ENCODE measurements around the gene CLASP1.

The CLASP1 gene

GRCh38 chr2:121472470-121472993 is 176.7 kb downstream of the CLASP1 start:
- intact Hi-C loops (cut with DNase I; ENCODE audit: low total_unique reads) = no loop called here
- H3K36me3 ChIP-seq = peaks cover 22 to 28% (median 23%) of the 10 kb centered on the region in 3 donors

DNA sequence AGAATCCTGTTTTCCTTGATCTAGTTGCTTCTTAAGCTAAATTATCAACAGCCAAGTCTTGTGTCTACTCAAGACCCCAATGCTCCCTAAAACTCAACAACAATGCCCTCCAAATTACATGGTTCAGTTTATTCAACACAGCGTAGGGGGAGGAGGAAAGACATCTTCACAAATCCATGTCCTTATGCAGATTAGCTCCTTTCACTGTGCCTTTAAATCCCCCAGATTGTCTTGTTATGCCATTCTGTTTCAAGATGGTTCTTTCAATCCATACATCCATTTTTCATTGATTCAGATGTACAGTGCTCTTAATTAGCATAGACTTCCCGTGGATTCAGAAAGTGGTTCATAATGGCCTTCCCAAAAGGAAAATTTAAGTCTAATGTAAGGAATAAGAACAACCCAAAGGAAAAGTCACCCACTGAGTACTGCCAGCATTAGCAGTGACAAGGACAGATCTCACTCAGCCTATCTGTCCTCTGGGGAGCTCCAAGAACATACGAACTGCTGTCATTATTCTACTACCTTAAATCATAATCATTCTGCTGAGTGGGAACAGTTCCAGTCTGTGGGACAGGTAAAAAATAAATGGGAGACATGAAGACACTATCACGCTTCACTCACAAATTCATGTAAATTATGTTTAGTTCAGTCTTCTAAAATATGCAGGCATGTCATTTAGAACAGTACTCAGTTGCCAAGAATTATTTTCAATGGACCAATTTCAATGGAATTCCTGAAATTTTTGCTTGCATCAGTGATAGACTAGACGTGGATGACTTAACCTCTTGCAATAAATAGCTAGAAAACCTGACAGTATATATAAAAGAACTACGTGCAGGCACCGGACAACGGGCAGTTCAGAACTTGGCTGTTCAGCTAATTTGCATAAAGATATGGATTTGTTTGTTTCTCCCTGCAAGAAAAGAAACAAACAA is 177.5 kb downstream of the CLASP1 start:
- TF ChIP-seq, protein P1, sequence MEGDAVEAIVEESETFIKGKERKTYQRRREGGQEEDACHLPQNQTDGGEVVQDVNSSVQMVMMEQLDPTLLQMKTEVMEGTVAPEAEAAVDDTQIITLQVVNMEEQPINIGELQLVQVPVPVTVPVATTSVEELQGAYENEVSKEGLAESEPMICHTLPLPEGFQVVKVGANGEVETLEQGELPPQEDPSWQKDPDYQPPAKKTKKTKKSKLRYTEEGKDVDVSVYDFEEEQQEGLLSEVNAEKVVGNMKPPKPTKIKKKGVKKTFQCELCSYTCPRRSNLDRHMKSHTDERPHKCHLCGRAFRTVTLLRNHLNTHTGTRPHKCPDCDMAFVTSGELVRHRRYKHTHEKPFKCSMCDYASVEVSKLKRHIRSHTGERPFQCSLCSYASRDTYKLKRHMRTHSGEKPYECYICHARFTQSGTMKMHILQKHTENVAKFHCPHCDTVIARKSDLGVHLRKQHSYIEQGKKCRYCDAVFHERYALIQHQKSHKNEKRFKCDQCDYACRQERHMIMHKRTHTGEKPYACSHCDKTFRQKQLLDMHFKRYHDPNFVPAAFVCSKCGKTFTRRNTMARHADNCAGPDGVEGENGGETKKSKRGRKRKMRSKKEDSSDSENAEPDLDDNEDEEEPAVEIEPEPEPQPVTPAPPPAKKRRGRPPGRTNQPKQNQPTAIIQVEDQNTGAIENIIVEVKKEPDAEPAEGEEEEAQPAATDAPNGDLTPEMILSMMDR (IDR thresholded peaks at IDR 0.05) = no peak
- intact Hi-C loops (cut with DNase I; ENCODE audit: low total_unique reads) = no loop called here
- no peak for DNase-seq
- Histone ChIP-seq H3K27ac (no peak overlapping the region), H3K4me1 (peaks cover 0 to 20% (median 9%) of the 10 kb centered on the region in 4 donors), H3K27me3 (no peaks in the 10 kb centered on the region), H3K4me3 (no peak overlapping the region), H3K9me3 (no peaks in the 10 kb centered on the region), H3K36me3 (peaks cover 29 to 35% (median 31%) of the 10 kb centered on the region in 3 donors)

More at GRCh38 chr2:121472470-121472993, 176.7 kb downstream of the CLASP1 start:
- TF ChIP-seq, protein P1 (IDR thresholded peaks at IDR 0.05) = no peak
- Histone ChIP-seq H3K9me3 (no peaks in the 10 kb centered on the region), H3K27ac (no peak overlapping the region), H3K27me3 (no peaks in the 10 kb centered on the region), H3K4me1 (peaks cover 0 to 20% (median 10%) of the 10 kb centered on the region in 4 donors), H3K4me3 (no peak overlapping the region)
- no peak for DNase-seq

DNA sequence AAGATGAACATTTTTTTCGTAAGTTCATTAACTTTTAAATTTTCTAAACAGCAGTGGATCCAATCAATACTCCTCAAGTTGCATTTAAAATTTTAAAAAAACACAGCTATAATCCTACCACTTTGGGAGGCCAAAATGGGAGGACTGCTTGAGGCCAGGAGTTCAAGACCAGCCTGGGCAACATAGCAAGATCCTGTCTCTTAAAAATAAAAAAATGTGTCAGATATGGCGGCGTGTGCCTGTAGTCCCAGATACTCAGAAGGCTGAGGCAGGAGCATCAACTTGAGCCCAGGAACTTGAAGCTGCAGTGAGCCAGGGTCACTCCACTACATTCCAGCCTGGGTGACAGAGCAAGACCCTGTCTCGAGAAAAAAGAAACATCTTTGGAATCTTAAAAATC is 178.3 kb downstream of the CLASP1 start:
- intact Hi-C loops (cut with DNase I; ENCODE audit: low total_unique reads) = no loop called here
- DNase-seq = no peak
- no peak overlapping the region for H3K27ac ChIP-seq
- TF ChIP-seq, protein P1 (IDR thresholded peaks at IDR 0.05) = no peak
- no peaks in the 10 kb centered on the region for H3K27me3 ChIP-seq
- H3K36me3 ChIP-seq = peaks cover 35 to 42% (median 37%) of the 10 kb centered on the region in 3 donors
- H3K4me3 ChIP-seq = no peak overlapping the region
- peaks cover 0 to 19% (median 6%) of the 10 kb centered on the region in 4 donors for H3K4me1 ChIP-seq
- no peaks in the 10 kb centered on the region for H3K9me3 ChIP-seq

DNA sequence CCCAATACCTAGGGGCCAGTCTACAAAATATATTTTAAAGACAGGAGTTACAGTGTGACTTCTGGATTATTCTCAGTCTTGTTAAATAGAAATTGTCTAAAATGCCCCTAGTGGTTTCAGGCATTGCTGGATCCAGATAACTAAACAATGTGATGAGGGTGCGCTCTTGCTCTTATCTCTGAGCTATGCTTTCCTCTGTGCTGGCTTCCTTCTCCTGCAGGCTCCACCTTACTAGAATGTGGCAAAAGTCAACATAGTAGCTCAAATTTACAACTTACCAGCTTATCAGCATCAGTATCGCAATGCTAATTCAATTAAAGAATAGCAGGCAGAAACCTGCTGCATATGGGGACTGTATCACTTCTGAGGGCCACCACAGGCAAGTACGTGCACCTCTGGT is 179.9 kb downstream of the CLASP1 start:
- Histone ChIP-seq H3K9me3 (no peaks in the 10 kb centered on the region), H3K36me3 (peaks cover 35 to 38% (median 37%) of the 10 kb centered on the region in 3 donors), H3K4me3 (no peak overlapping the region), H3K27ac (no peak overlapping the region), H3K27me3 (no peaks in the 10 kb centered on the region), H3K4me1 (peaks cover 0 to 16% (median 6%) of the 10 kb centered on the region in 4 donors)
- TF ChIP-seq, protein P1 (IDR thresholded peaks at IDR 0.05) = no peak
- DNase-seq = no peak
- intact Hi-C loops (cut with DNase I; ENCODE audit: low total_unique reads) = no loop called here

GRCh38 chr2:121468936-121469335 is 180.3 kb downstream of the CLASP1 start:
- H3K27me3 ChIP-seq = no peaks in the 10 kb centered on the region
- TF ChIP-seq, protein P1 (IDR thresholded peaks at IDR 0.05) = no peak
- peaks cover 0 to 16% (median 6%) of the 10 kb centered on the region in 4 donors for H3K4me1 ChIP-seq
- intact Hi-C loops (cut with DNase I; ENCODE audit: low total_unique reads) = no loop called here
- peaks cover 35 to 37% (median 36%) of the 10 kb centered on the region in 3 donors for H3K36me3 ChIP-seq
- H3K9me3 ChIP-seq = no peaks in the 10 kb centered on the region
- no peak overlapping the region for H3K4me3 ChIP-seq
- no peak for DNase-seq
- no peak overlapping the region for H3K27ac ChIP-seq
